SJSA1 (cell line): Measurements from ENCODE around the gene TLK1. TPM values are rescaled to one million over a fixed set of nuclear protein-coding genes. Genes with fewer than 3 reads are reported as not detected.
A peak's percentile ranks its signal among the peaks of the same experiment; 100 is the strongest.

Experiments
- DNase-seq, 2 experiments: peaks; one replicate each; pipeline ENCODE4 v3.0.0-alpha.2; 2015 to 2020; ENCODE audit warnings: low spot score in 2 of 2, low read depth in 1 of 2
- H3K27ac ChIP-seq: fragments of 250-450 bp; sonication (Bioruptor Pico); 2 replicates; pipeline ENCODE4 v1.5.1; 2020; ENCODE audit warnings: mild to moderate bottlenecking, moderate library complexity
- H3K27me3 ChIP-seq: fragments of 250-450 bp; sonication (Bioruptor Pico); replicated peaks from 2 replicates; pipeline ENCODE4 v1.5.1; 2020; ENCODE audit warnings: mild to moderate bottlenecking, moderate library complexity
- H3K36me3 ChIP-seq: fragments of 250-450 bp; sonication (Bioruptor Pico); 2 replicates; pipeline ENCODE4 v1.5.1; 2020; ENCODE audit warnings: mild to moderate bottlenecking
- H3K4me1 ChIP-seq: fragments of 250-450 bp; sonication (Bioruptor Pico); replicated peaks from 2 replicates; pipeline ENCODE4 v1.6.1; 2021; ENCODE audit warnings: mild to moderate bottlenecking
- H3K4me3 ChIP-seq: fragments of 250-450 bp; sonication (Bioruptor Pico); 2 replicates; pipeline ENCODE4 v1.5.1; 2020; ENCODE audit warnings: mild to moderate bottlenecking
- H3K9me3 ChIP-seq: fragments of 250-450 bp; sonication (Bioruptor Pico); replicated peaks from 2 replicates; pipeline ENCODE4 v1.5.1; 2020; ENCODE audit warnings: mild to moderate bottlenecking
- total RNA-seq: library from RNA; depleted of rRNA; stranded (reverse); fragments of >200 nt; shearing (Covaris generic); gene quantifications from 2 replicates; pipeline ENCODE4 v1.2.3, GENCODE V29; 2014

Gene TLK1
- total RNA-seq, 1 experiment from 2014 or later, result 20.4 TPM

GRCh38 chr2:170975127-170975942, 185.4 kb downstream of the TLK1 start:
- no peaks in the 10 kb centered on the region for H3K27me3 ChIP-seq
- H3K9me3 ChIP-seq, result no peaks in the 10 kb centered on the region
- H3K4me1 ChIP-seq, result peaks cover 8% of the 10 kb centered on the region
- H3K4me3 ChIP-seq, result no peak overlapping the region
- DNase-seq, result no peak
- H3K27ac ChIP-seq, result no peak overlapping the region
- H3K36me3 ChIP-seq, result no peaks in the 10 kb centered on the region

DNA sequence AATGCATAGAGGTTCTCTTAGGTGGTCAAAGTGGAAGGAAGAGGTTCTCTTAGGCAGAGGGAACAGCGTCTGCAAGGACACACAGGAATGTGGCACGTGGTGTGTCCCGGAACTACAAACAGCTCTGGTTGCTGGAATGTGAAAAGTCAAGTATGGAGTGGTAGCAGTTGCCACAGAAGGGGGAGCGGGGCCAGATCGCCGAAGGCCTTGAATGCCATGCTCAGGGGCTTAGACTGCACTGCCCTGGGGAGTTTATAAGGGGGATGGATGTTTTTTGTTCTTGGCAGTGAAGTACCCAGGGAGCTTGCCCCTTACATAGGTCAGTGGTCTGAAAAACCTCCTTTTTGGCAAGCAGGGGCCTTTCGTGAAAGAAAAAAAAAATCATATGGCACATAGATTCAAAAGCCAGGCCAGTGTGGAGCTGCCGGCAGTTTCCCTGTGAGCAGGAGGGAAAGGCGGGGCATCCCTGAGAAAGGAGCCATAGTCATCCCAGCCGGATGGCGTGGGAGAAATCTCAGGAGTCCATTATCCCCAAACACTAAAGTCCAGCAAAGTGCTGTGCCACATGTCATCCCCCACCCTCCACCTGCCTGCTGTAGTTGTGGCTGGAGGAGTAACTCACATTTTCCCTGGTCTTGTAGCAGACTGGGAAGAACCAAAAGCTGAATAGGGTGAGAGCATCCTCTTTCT, 186.2 kb downstream of the TLK1 start:
- H3K36me3 ChIP-seq, result no peaks in the 10 kb centered on the region
- H3K27me3 ChIP-seq, result no peaks in the 10 kb centered on the region
- H3K4me1 ChIP-seq, result peaks cover 8% of the 10 kb centered on the region
- H3K4me3 ChIP-seq, result peak overlapping the region; percentile 58
- no peak for DNase-seq
- H3K9me3 ChIP-seq, result no peaks in the 10 kb centered on the region
- H3K27ac ChIP-seq, result no peak overlapping the region

- H3K4me3 ChIP-seq, result peak overlapping the region; percentile 58
- peaks cover 8% of the 10 kb centered on the region for H3K4me1 ChIP-seq
- peak overlapping the region; percentile 75 for H3K27ac ChIP-seq
- no peaks in the 10 kb centered on the region for H3K27me3 ChIP-seq
- peak; percentile 79 to 88 for DNase-seq
- H3K9me3 ChIP-seq, result no peaks in the 10 kb centered on the region
- H3K36me3 ChIP-seq, result no peaks in the 10 kb centered on the region
Measured at GRCh38 chr2:170973492-170974303, 187.0 kb downstream of the TLK1 start.

DNA sequence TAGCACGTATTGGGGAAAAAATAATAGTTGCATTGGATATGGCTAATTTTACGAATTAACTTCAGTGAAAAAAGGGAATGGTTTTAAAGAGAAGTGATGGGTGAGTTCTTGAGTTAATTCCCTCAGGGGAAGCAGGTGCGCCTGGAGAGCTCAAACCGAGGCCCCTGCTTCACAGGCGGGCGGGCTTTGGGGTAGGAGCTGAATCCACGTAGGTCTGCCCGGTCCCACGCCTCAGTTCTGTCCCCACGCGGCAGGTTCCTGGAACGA, 187.5 kb downstream of the TLK1 start:
- Histone ChIP-seq H3K27ac (no peak overlapping the region), H3K27me3 (no peaks in the 10 kb centered on the region), H3K9me3 (no peaks in the 10 kb centered on the region)

GRCh38 chr2:170972296-170973224, 188.1 kb downstream of the TLK1 start:
- H3K9me3 ChIP-seq, result no peaks in the 10 kb centered on the region
- H3K27me3 ChIP-seq, result no peaks in the 10 kb centered on the region
- no peak overlapping the region for H3K27ac ChIP-seq
- no peak overlapping the region for H3K4me3 ChIP-seq
- peaks cover 8% of the 10 kb centered on the region; the same call in 1 of the 2 replicates for H3K36me3 ChIP-seq
- no peak for DNase-seq
- peaks cover 8% of the 10 kb centered on the region for H3K4me1 ChIP-seq

More for the DNA sequence above, 187.5 kb downstream of the TLK1 start:
- peaks cover 8% of the 10 kb centered on the region for H3K4me1 ChIP-seq
- H3K4me3 ChIP-seq, result peak overlapping the region; percentile 58
- DNase-seq, result no peak
- H3K36me3 ChIP-seq, result peaks cover 4% of the 10 kb centered on the region; the same call in 1 of the 2 replicates

- H3K4me3 ChIP-seq, result no peak overlapping the region
- H3K36me3 ChIP-seq, result peaks cover 21% of the 10 kb centered on the region
- no peak for DNase-seq
- peaks cover 10% of the 10 kb centered on the region for H3K4me1 ChIP-seq
- no peak overlapping the region for H3K27ac ChIP-seq
- no peaks in the 10 kb centered on the region for H3K27me3 ChIP-seq
- no peaks in the 10 kb centered on the region for H3K9me3 ChIP-seq
Measured at GRCh38 chr2:170971071-170971470, 189.6 kb downstream of the TLK1 start.

DNA sequence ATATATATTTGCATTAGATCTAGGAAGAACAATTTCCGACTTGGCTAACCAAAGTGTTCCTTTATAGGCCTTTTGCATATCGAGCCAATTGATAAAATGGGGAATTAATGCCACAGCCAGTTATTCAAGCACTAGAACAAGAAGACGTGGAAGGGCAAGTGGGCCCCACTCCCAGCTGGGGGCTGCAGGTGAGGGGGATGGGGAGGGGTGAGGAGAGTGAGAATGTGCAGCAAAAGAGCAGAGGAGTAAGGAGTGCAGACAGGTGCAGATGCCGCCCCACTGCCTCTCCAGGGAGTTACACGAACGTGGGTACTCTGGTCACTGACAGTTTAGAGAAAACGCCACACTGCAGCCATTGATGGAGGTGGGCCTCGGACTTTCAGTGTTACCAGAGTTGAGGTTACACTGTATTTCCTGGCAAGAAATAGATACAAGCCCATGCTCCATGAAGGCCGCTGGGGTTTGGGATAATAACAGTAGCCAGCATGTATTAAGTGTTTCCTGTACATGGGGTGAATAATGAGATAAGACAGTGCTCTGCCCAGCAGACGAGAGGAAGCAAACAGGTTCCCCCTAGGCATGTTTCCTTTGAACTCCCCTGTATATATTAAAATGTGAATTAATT, 190.7 kb downstream of the TLK1 start:
- H3K27me3 ChIP-seq, result no peaks in the 10 kb centered on the region
- no peak for DNase-seq
- no peak overlapping the region for H3K4me3 ChIP-seq
- H3K9me3 ChIP-seq, result no peaks in the 10 kb centered on the region
- H3K36me3 ChIP-seq, result peaks cover 32% of the 10 kb centered on the region
- H3K4me1 ChIP-seq, result peaks cover 16% of the 10 kb centered on the region
- no peak overlapping the region for H3K27ac ChIP-seq

DNA sequence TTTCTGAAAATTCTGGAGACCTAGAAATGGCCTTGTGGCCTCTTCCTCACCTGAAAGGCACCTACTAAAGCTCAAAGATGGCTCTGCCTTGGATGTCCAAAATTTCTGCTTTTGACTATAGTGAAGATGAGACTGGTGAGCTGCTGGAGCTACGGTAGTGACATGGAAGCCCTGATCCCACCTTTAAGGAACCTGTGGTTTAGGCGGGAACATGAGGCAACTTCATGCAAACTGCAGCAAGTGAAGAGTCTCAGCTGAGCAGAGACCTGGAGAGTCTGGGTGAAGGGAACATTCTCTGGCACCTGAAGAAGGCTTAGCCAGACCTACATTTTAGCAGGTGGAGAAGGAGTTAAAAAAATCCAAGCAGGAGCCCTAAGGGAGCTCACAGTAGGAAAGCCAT, 191.7 kb downstream of the TLK1 start:
- no peaks in the 10 kb centered on the region for H3K9me3 ChIP-seq
- no peak overlapping the region for H3K4me3 ChIP-seq
- H3K27ac ChIP-seq, result no peak overlapping the region
- H3K36me3 ChIP-seq, result peaks cover 40% of the 10 kb centered on the region
- no peaks in the 10 kb centered on the region for H3K27me3 ChIP-seq
- H3K4me1 ChIP-seq, result peaks cover 12% of the 10 kb centered on the region
- no peak for DNase-seq

DNA sequence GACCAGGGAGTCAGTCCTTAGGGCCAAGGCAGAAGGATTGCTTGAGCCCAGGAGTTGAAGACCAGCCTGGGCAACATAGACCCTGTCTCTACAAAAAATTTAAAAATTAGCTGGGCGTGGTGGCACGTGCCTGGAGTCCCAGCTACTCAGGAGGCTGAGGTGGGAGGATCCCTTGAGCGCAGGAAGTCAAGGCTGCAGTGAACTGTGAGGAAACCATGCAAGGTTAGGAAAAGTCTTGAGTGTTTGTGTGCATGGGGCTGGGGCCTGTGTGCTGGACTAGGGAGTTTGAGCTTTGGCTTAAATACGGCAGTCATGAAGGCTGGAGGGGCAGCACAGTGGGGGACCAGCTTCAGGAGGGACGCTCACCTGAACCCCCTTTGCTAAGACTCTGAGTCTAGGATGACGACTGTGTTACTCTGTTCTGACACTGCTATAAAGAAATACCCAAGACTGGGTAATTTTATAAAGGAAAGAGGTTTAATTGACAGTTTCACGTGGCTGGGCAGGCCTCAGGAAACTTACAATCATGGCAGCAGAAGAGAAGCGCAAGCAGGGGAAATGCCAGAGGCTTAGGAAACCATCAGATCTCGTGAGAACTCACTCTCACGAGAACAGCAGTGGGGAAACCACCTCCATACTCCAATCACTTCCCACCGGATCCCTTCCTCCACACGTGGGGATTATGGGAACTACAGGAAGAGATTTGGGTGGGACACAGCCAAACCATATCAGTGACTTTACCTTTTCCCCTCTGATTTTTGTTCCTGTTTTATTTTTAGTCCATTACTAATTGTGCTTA, 192.3 kb downstream of the TLK1 start:
- Histone ChIP-seq H3K36me3 (peaks cover 46% of the 10 kb centered on the region), H3K27me3 (no peaks in the 10 kb centered on the region), H3K9me3 (no peaks in the 10 kb centered on the region), H3K27ac (no peak overlapping the region), H3K4me3 (no peak overlapping the region), H3K4me1 (peaks cover 9% of the 10 kb centered on the region)
- no peak for DNase-seq

GRCh38 chr2:170967553-170967952, 193.1 kb downstream of the TLK1 start:
- no peaks in the 10 kb centered on the region for H3K27me3 ChIP-seq
- no peak overlapping the region for H3K4me3 ChIP-seq
- no peaks in the 10 kb centered on the region for H3K9me3 ChIP-seq
- H3K36me3 ChIP-seq, result peaks cover 51% of the 10 kb centered on the region
- no peak for DNase-seq
- H3K27ac ChIP-seq, result no peak overlapping the region
- H3K4me1 ChIP-seq, result peaks cover 9% of the 10 kb centered on the region

DNA sequence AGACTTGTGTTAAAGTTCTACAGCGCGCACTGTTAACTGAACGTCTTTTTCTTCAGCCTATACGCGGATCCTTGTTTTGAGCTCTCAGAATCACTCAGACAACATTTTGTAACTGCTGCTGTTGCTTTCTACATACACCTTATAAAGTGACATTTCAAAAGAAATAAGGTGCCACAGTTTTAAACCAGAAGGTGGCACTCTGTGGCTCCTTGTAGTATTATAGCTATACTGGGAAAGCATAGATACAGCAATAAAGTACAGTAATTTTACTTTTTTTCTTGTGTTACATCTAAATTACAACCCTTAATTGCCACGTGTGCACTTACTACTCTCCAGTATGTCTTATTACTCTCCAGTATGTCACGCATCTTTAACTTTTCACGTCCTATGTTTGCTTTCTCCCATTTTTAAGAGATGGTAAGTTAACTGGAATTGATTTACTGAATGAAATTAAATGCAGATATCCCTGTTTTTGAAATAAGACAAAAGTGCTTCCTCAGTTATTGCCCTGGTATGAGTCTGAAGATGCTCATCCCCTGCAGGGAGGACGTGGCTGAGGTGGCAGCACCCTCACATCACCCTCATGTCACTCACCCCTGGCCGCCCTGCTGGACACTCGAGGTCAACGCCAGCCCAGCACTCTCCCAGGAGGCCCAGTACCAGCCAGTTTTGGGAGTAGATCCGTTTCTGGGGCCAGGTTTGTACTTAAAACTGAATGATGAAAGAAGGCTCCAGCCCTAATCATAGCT, 193.9 kb downstream of the TLK1 start:
- Histone ChIP-seq H3K4me1 (peaks cover 9% of the 10 kb centered on the region), H3K9me3 (no peaks in the 10 kb centered on the region), H3K4me3 (no peak overlapping the region), H3K36me3 (peaks cover 58% of the 10 kb centered on the region), H3K27ac (no peak overlapping the region), H3K27me3 (no peaks in the 10 kb centered on the region)
- DNase-seq, result no peak
